GM12801 (cell line): ENCODE results near the gene SMYD1.

Source experiments
- TF ChIP-seq, protein P1 (sequence below): IDR thresholded peaks from one replicate; pipeline ENCODE4 v1.5.1; 2011; ENCODE audit warnings: control low read depth; ENCODE audit not compliant: insufficient read length; ENCODE audit errors: extremely low read depth

Gene SMYD1

DNA sequence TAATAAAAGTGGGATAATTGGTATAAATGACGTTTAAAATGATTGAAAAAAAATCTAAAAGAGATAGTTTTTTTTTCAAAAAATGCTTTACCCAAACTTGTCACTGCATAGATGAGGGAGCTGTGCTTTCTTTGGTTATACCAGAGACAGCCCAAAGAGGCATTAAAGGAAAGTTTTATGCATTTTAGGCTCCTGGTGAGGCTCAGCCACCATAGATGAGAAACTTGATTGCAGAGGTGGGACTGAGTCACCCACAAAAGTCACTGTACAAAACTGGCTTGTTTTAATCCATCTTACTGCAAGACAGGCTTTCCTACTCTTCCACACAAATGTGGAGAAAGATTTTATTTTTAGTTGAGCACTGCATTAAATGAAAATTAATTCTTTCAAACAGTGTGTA lies 2.4 kb downstream of the SMYD1 start:
- TF ChIP-seq, protein P1, sequence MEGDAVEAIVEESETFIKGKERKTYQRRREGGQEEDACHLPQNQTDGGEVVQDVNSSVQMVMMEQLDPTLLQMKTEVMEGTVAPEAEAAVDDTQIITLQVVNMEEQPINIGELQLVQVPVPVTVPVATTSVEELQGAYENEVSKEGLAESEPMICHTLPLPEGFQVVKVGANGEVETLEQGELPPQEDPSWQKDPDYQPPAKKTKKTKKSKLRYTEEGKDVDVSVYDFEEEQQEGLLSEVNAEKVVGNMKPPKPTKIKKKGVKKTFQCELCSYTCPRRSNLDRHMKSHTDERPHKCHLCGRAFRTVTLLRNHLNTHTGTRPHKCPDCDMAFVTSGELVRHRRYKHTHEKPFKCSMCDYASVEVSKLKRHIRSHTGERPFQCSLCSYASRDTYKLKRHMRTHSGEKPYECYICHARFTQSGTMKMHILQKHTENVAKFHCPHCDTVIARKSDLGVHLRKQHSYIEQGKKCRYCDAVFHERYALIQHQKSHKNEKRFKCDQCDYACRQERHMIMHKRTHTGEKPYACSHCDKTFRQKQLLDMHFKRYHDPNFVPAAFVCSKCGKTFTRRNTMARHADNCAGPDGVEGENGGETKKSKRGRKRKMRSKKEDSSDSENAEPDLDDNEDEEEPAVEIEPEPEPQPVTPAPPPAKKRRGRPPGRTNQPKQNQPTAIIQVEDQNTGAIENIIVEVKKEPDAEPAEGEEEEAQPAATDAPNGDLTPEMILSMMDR, result no peak

DNA sequence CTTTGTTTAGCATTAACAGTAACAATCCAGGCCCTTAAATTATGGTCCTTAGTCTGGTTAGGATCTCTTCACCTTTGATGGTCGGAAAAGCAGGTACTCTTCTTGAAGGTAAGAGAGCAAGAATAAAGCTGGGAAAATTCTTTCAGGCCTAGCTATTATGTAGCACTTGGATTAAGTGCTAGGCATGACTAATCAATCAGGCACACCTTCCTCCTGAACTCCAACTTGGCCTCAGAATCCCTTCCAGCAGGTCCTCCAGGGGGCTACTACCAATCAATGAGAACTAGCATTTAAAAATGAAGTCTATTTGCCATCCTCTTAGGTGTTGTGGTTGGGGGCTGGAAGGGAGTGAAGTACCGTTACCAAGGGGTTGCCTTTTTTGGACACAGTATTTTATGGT lies 3.7 kb downstream of the SMYD1 start:
- TF ChIP-seq, protein P1, result no peak

DNA sequence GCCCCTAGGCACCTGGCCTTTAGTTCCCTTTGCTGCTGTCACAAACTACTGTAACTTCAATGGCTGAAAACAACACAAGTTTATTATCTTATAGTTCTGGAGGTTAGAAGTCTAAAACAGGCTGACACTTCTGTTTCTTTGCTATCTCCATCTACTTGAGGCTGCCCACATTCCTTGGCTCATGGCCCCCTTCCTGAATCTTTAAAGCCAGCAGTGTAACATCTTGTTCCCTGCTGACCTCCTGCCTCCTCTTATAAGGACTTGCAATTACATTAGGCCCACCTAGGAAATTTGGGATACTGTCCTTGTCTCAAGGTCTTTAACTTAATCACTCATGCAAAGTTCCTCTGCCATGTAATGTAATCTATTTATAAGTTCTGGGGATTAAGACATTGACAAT lies 6.5 kb downstream of the SMYD1 start:
- TF ChIP-seq, protein P1, result no peak

DNA sequence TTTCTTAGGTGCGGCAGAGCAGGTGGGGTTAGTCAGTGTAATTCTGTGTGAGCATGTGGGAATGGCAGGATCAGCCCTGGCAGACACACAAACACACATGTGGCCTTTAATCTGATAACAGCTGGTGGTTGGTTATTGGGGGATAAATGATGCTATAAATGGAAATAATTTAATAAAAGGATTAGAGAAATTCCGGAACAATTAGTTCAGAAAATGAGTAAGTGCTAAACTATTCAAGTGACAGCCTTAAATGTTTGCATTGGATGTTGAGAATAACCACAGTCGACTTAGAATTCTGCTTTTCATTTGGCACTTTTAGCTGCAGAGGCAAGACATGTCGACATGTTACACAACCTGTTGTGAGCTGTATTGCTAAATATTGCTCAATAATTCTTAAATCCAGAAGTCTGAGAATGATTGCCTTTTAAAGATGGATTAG lies 7.2 kb downstream of the SMYD1 start:
- TF ChIP-seq, protein P1, result no peak

DNA sequence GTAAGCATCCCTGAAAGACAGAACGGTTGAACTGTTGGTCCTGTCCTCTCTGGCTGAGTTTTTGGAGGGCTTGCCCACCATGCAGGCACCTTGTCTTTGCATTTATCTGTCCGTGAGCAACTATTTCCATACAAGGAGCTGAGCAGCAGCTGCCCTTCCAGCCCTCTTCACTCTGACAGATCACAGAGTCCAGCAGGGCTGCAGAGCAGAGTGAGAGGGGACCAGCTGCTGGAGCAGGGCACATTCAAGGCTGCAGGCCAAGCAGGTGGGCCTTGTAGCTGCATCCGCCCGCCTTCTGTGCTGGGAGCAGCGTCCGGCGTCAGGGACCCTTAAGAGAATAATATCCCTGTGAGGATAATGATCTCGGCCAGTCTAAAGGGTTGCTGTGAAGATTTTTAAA lies 9.5 kb downstream of the SMYD1 start:
- TF ChIP-seq, protein P1, result no peak

DNA sequence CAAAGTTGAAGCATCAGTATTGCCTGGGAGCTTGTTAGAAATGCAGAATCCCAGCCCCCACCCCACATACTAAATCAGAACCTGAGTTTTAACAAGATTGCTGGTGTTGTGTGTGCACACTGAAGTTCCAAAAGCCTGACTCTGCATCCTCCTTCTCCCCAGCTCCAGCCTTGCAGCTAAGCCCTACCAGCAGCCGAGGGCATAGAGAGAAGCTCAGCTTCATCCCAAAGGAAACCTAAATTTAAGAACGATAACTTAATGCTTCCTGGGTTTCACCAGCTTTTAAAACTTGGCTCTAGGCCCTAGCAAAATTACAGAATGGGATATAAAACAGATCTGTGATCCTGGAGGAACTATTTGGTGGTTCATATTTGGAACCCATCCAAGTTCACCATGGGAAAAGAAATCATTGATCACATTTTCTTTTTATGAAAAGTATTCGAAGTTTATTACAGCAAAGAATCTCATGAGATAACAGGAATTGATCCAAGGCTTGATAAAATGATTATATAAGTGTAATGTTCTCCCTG lies 11.1 kb downstream of the SMYD1 start:
- TF ChIP-seq, protein P1, result no peak

DNA sequence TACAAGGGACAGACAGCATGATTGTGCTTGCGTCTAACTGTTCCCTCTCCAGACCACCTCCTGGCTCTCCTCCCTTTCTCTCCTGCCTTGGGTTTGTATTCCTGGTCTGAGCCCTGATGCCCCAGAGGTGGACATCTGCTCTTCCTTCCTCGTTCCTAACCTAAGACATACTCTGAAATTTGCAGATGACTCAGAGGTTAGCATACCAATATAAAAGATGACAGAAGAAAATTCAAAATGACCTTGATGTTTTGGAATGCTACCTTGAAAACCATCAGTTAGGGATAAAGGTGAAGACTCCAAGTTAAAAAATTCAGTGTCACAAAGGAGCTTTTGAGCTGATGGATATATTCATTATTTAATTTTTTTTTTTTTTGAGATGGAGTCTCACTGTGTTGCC lies 12.9 kb downstream of the SMYD1 start:
- TF ChIP-seq, protein P1, result no peak
